ENCODE data around the gene NYAP2. TPM values are rescaled to one million over a fixed set of nuclear protein-coding genes. Genes with fewer than 3 reads are reported as not detected.

The NYAP2 gene
- total and polyA plus RNA-seq, 2 of the 4 experiments (the other 2 are of a cell fraction): not detected

DNA sequence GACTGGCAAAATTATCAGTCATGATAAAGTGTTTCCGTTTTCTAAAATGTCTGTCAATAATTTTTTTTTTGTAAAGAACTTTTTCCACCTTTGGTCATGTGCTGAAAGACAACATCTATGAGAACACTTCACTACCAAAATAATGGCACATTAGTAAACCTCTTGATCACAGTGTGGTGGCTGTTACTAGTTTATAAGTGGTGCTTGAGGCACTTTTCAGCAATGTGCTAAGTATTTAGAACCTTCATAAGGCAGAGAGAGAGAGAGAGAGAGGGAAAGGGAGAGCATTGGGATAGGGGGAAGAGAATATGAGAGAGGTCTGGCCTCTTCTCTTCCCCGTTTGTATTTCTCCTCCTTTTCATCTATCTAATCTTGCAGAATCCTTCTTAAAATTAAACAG lies 1.1 kb upstream of the NYAP2 start:
- intact Hi-C loops (cut with micrococcal nuclease): no loop called here
- Histone ChIP-seq H3K4me2 (ENCODE audit: low read depth, low read length) (no peak overlapping the region), H3K4ac (ENCODE audit: low read depth, low read length) (no peak overlapping the region), H2BK120ac (ENCODE audit: low read depth, low read length) (no peak overlapping the region), H2AK5ac (ENCODE audit: low read depth, low read length) (no peak overlapping the region), H3K4me3 (ENCODE audit: insufficient read depth, low read depth, low read length) (no peak overlapping the region), H4K91ac (ENCODE audit: insufficient read depth, low read depth, low read length) (no peak overlapping the region), H3K79me1 (ENCODE audit: low read depth in 1 of 2, low read length in 2 of 2) (no peaks in the 10 kb centered on the region), H2AFZ (replicated peaks; ENCODE audit: low read length, poor library complexity) (no peak overlapping the region), H3K9ac (ENCODE audit: low read depth, low read length) (no peak overlapping the region), H4K20me1 (ENCODE audit: insufficient read depth, low read length) (no peaks in the 10 kb centered on the region), H3K18ac (ENCODE audit: low read depth, low read length) (no peak overlapping the region), H4K8ac (ENCODE audit: low read depth in 2 of 2, low read length in 2 of 2) (no peak overlapping the region), H3K56ac (ENCODE audit: extremely low read depth, insufficient read depth, low read length) (no peak overlapping the region), H3K36me3 (ENCODE audit: control insufficient read depth, insufficient read depth, low read length) (no peaks in the 10 kb centered on the region), H3K27me3 (ENCODE audit: control insufficient read depth, insufficient read depth, low read length) (no peaks in the 10 kb centered on the region), H3K4me1 (ENCODE audit: control insufficient read depth, insufficient read depth, low read length) (no peaks in the 10 kb centered on the region), H3K14ac (replicated peaks; ENCODE audit: low read depth, low read length) (no peak overlapping the region), H4K5ac (ENCODE audit: low read depth, low read length) (no peak overlapping the region), H3K9me3 (ENCODE audit: control insufficient read depth, insufficient read depth, low read length) (no peaks in the 10 kb centered on the region), H2BK20ac (ENCODE audit: low read depth, low read length) (no peak overlapping the region), H2AK9ac (replicated peaks; ENCODE audit: low read depth, low read length, poor library complexity) (no peak overlapping the region), H2BK5ac (ENCODE audit: low read depth, low read length, poor library complexity, severe bottlenecking) (no peak overlapping the region), H3K9me1 (ENCODE audit: insufficient read depth, low read length) (no peaks in the 10 kb centered on the region), H2BK15ac (ENCODE audit: low read depth, low read length) (no peak overlapping the region), H3K27ac (ENCODE audit: insufficient read depth, low read length) (no peak overlapping the region), H3K23ac (ENCODE audit: low read depth, low read length) (no peak overlapping the region)
- POLR2A ChIA-PET (ENCODE audit: unreplicated experiment): no interaction called here
- no TSS peak for BruUV-seq (replicated peaks)
- no peak for TF ChIP-seq FOS (IDR thresholded peaks at IDR 0.05; ENCODE audit: low read depth, low read length)
- TF ChIP-seq ELK1 (IDR thresholded peaks at IDR 0.05; ENCODE audit: borderline replicate concordance, low read depth, low read length): no peak
- no peak for TF ChIP-seq NFE2L2 (IDR thresholded peaks at IDR 0.05; ENCODE audit: low read depth, low read length)
- no peak for TF ChIP-seq SMC3 (IDR thresholded peaks at IDR 0.05; ENCODE audit: low read depth, low read length)
- TF ChIP-seq BHLHE40 (IDR thresholded peaks at IDR 0.05; ENCODE audit: low read depth, low read length): no peak
- TF ChIP-seq, protein P1, sequence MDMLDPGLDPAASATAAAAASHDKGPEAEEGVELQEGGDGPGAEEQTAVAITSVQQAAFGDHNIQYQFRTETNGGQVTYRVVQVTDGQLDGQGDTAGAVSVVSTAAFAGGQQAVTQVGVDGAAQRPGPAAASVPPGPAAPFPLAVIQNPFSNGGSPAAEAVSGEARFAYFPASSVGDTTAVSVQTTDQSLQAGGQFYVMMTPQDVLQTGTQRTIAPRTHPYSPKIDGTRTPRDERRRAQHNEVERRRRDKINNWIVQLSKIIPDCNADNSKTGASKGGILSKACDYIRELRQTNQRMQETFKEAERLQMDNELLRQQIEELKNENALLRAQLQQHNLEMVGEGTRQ (IDR thresholded peaks at IDR 0.05; ENCODE audit: low read depth, low read length): no peak
- TF ChIP-seq MAFK (IDR thresholded peaks at IDR 0.05; ENCODE audit: low read depth, low read length): no peak
- no peak for TF ChIP-seq RCOR1 (IDR thresholded peaks at IDR 0.05; ENCODE audit: insufficient replicate concordance, low read length)
- TF ChIP-seq CEBPB (IDR thresholded peaks at IDR 0.05; ENCODE audit: low read depth, low read length): no peak
- no peak for TF ChIP-seq CHD1 (IDR thresholded peaks at IDR 0.05; ENCODE audit: low read depth, low read length)
- TF ChIP-seq RAD21 (IDR thresholded peaks at IDR 0.05; ENCODE audit: low read length): no peak
- no peak for TF ChIP-seq MXI1 (IDR thresholded peaks at IDR 0.05; ENCODE audit: borderline replicate concordance, low read depth, low read length)
- no peak for TF ChIP-seq MAZ (IDR thresholded peaks at IDR 0.05; ENCODE audit: borderline replicate concordance, low read depth, low read length)
- TF ChIP-seq POLR2A (IDR thresholded peaks at IDR 0.05; ENCODE audit: low read depth, low read length): no peak
- CTCF ChIA-PET: no interaction called here
- no peak for DNase-seq
- ATAC-seq (ENCODE audit: low read depth): no peak
- dilution Hi-C loops (cut with HindIII; ENCODE audit: low sequenced_read_pairs, unreplicated experiment): no loop called here
- in situ Hi-C loops (cut with MboI; ENCODE audit: low sequenced_read_pairs): no loop called here
- no CpG with 5 or more reads among the region's 2 CpGs for WGBS, 2 experiments (ENCODE audit: extremely low coverage in 2 of 2, insufficient read length in 1 of 2)
